GM12878 (cell line): ENCODE data around the gene TMSB4X.

Experiments used
- CTCF ChIP-seq, 3 experiments: IDR thresholded peaks in 2 of 3; conservative IDR thresholded peaks in 1 of 3; 2 replicates each; pipeline ENCODE4 v1.5.1; 2011; ENCODE audit warnings: low read depth in 3 of 3, low read length in 3 of 3, mild to moderate bottlenecking in 3 of 3, control low read depth in 2 of 3, moderate library complexity in 2 of 3, inconsistent platforms in 1 of 3, mixed read lengths in 1 of 3; ENCODE audit not compliant: control insufficient read depth in 2 of 3, insufficient read depth in 1 of 3; ENCODE audit errors: extremely low read depth in 1 of 3
- CUX1 ChIP-seq: IDR thresholded peaks from 2 replicates; pipeline ENCODE4 v1.6.1; 2012; ENCODE audit warnings: improper control_type of control experiment, low read depth, low read length; ENCODE audit not compliant: insufficient replicate concordance
- GABPA ChIP-seq: IDR thresholded peaks from 2 replicates; pipeline ENCODE4 v1.6.1; 2014; ENCODE audit warnings: antibody characterized with exemption, low read depth, mild to moderate bottlenecking, inconsistent platforms
- POLR2AphosphoS5 ChIP-seq: IDR thresholded peaks from 2 replicates; pipeline ENCODE4 v1.6.1; 2011; ENCODE audit warnings: mild to moderate bottlenecking, low read length, inconsistent platforms

- no peak for TF ChIP-seq POLR2AphosphoS5
- no peak for TF ChIP-seq CTCF (IDR thresholded peaks at IDR 0.05 in 2 of 3, conservative IDR thresholded peaks at IDR 0.05 in 1 of 3; ENCODE audit: control insufficient read depth in 2 of 3, extremely low read depth in 1 of 3, insufficient read depth in 1 of 3, low read depth in 3 of 3, low read length in 3 of 3)
- no peak for TF ChIP-seq GABPA
- TF ChIP-seq CUX1 = no peak
These were observed 14.6 kb downstream of the TMSB4X start for GRCh38 chrX:12989461-12989860.
